Neural cell (in vitro differentiated cells): Measurements from ENCODE around the gene RET. TPM values are rescaled to one million over a fixed set of nuclear protein-coding genes. Genes with fewer than 3 reads are reported as not detected.

Experiments
- H2AFZ ChIP-seq: fragments of 200-600, 300-800 bp; sonication (generic), shearing (Covaris generic); 2 replicates; pipeline ENCODE4 v1.6.0; 2014; ENCODE audit warnings: low read depth, mild to moderate bottlenecking, antibody characterized with exemption, low read length, moderate library complexity
- H3F3A ChIP-seq: fragments of 200-600 bp; shearing (Covaris generic); 2 replicates; pipeline ENCODE4 v1.6.1; 2016; ENCODE audit warnings: mild to moderate bottlenecking, moderate library complexity, mixed read lengths, antibody characterized with exemption, low read length; ENCODE audit not compliant: insufficient read depth, poor library complexity, severe bottlenecking
- H3K27ac ChIP-seq: fragments of 200-600, 300-800 bp; sonication (generic), shearing (Covaris generic); 2 replicates; pipeline ENCODE4 v1.5.1; 2014; ENCODE audit warnings: mild to moderate bottlenecking, low read length, moderate library complexity
- H3K27me3 ChIP-seq: fragments of 300-800, 200-600 bp; sonication (generic), shearing (Covaris generic); 2 replicates; pipeline ENCODE4 v1.6.0; 2014; ENCODE audit warnings: mild to moderate bottlenecking, low read depth, low read length, moderate library complexity; ENCODE audit not compliant: insufficient read depth
- H3K36me3 ChIP-seq: fragments of 300-800, 200-600 bp; sonication (generic), shearing (Covaris generic); 2 replicates; pipeline ENCODE4 v1.5.1; 2014; ENCODE audit warnings: mild to moderate bottlenecking, antibody characterized with exemption, low read length, moderate library complexity; ENCODE audit not compliant: insufficient read depth
- H3K4me2 ChIP-seq: fragments of 300-800, 200-600 bp; sonication (generic), shearing (Covaris generic); 2 replicates; pipeline ENCODE4 v1.6.0; 2014; ENCODE audit warnings: mild to moderate bottlenecking, low read length
- H3K4me3 ChIP-seq: fragments of 300-800, 200-600 bp; sonication (generic), shearing (Covaris generic); 2 replicates; pipeline ENCODE4 v1.5.1; 2014; ENCODE audit warnings: mild to moderate bottlenecking, low read length, moderate library complexity
- H3K79me2 ChIP-seq: fragments of 200-600 bp; shearing (Covaris generic); replicated peaks from 2 replicates; pipeline ENCODE4 v1.6.0; 2014; ENCODE audit warnings: mild to moderate bottlenecking, low read length, moderate library complexity; ENCODE audit not compliant: insufficient read depth
- H3K9ac ChIP-seq: fragments of 300-800, 200-600 bp; sonication (generic), shearing (Covaris generic); 2 replicates; pipeline ENCODE4 v1.6.1; 2016; ENCODE audit warnings: mild to moderate bottlenecking, low read length, mixed read lengths
- H3K9me2 ChIP-seq: fragments of 200-600 bp; shearing (Covaris generic); 2 replicates; pipeline ENCODE4 v1.6.1; 2016; ENCODE audit warnings: mild to moderate bottlenecking, low read length, mixed read lengths; ENCODE audit not compliant: insufficient read depth
- H3K9me3 ChIP-seq: fragments of 200-600, 300-800 bp; sonication (generic), shearing (Covaris generic); 2 replicates; pipeline ENCODE4 v1.6.1; 2016; ENCODE audit warnings: mild to moderate bottlenecking, mixed run types, low read length, moderate library complexity, mixed read lengths
- H4K20me1 ChIP-seq: fragments of 200-600 bp; shearing (Covaris generic); 2 replicates; pipeline ENCODE4 v1.6.1; 2016; ENCODE audit warnings: mild to moderate bottlenecking, mixed run types; ENCODE audit not compliant: insufficient read depth
- CTCF ChIP-seq: fragments of 450-650 bp; IDR thresholded peaks from 2 replicates; pipeline ENCODE4 v1.5.1; 2014; ENCODE audit warnings: antibody characterized with exemption, mild to moderate bottlenecking, moderate library complexity; ENCODE audit not compliant: poor library complexity, severe bottlenecking
- EP300 ChIP-seq: fragments of 450-650 bp; conservative IDR thresholded peaks from 2 replicates; pipeline ENCODE4 v1.6.1; 2014; ENCODE audit warnings: antibody characterized with exemption, mild to moderate bottlenecking, moderate library complexity; ENCODE audit not compliant: poor library complexity, severe bottlenecking
- EZH2 ChIP-seq: fragments of 200-600, 300-800 bp; shearing (Covaris generic), sonication (generic); IDR thresholded peaks from 2 replicates; pipeline ENCODE4 v1.6.1; 2014; ENCODE audit warnings: antibody characterized with exemption, low read length, borderline replicate concordance, mild to moderate bottlenecking; ENCODE audit not compliant: insufficient read depth, poor library complexity, severe bottlenecking
- MXI1 ChIP-seq: fragments of 450-650 bp; conservative IDR thresholded peaks from 2 replicates; pipeline ENCODE4 v1.6.1; 2014; ENCODE audit warnings: antibody characterized with exemption, mild to moderate bottlenecking; ENCODE audit not compliant: poor library complexity, severe bottlenecking
- POLR2AphosphoS5 ChIP-seq: IDR thresholded peaks from 2 replicates; pipeline ENCODE4 v1.6.1; 2012
- RAD21 ChIP-seq: fragments of 450-650 bp; conservative IDR thresholded peaks from 2 replicates; pipeline ENCODE4 v1.6.1; 2014; ENCODE audit warnings: antibody characterized with exemption, mild to moderate bottlenecking, moderate library complexity
- REST ChIP-seq: IDR thresholded peaks from 2 replicates; pipeline ENCODE4 v1.6.1; 2012; ENCODE audit warnings: borderline replicate concordance
- SMC3 ChIP-seq: fragments of 450-650 bp; conservative IDR thresholded peaks from 2 replicates; pipeline ENCODE4 v1.6.1; 2014; ENCODE audit warnings: antibody characterized with exemption, mild to moderate bottlenecking, moderate library complexity; ENCODE audit not compliant: poor library complexity
- TAF1 ChIP-seq: IDR thresholded peaks from 2 replicates; pipeline ENCODE4 v1.6.1; 2012; ENCODE audit warnings: low read depth
- polyA plus RNA-seq: library from polyadenylated mRNA; depleted of rRNA; stranded (reverse); fragments of >200 nt; gene quantifications from 2 replicates; pipeline ENCODE4 v1.2.3, GENCODE V29; 2014

The RET gene
- polyA plus RNA-seq, 1 donor from 2014 or later, result 1.7 TPM

GRCh38 chr10:43059336-43059720 is 17.5 kb upstream of the RET start:
- no peak overlapping the region for H2AFZ ChIP-seq
- no peaks in the 10 kb centered on the region for H3K27me3 ChIP-seq
- no peaks in the 10 kb centered on the region for H3K36me3 ChIP-seq
- no peaks in the 10 kb centered on the region for H3F3A ChIP-seq
- no peak overlapping the region for H3K4me3 ChIP-seq
- H3K79me2 ChIP-seq, result no peaks in the 10 kb centered on the region
- H3K9ac ChIP-seq, result no peak overlapping the region
- H3K9me2 ChIP-seq, result no peaks in the 10 kb centered on the region
- H3K4me2 ChIP-seq, result no peak overlapping the region
- H4K20me1 ChIP-seq, result no peaks in the 10 kb centered on the region
- TF ChIP-seq EZH2 (no peak), MXI1 (no peak), SMC3 (no peak)
- H3K9me3 ChIP-seq, result no peaks in the 10 kb centered on the region
- H3K27ac ChIP-seq, result no peak overlapping the region

- Histone ChIP-seq H3K4me2 (no peak overlapping the region), H4K20me1 (no peaks in the 10 kb centered on the region), H3K36me3 (no peaks in the 10 kb centered on the region), H3K4me3 (no peak overlapping the region), H3K9me3 (no peaks in the 10 kb centered on the region), H3F3A (no peaks in the 10 kb centered on the region), H3K27ac (no peak overlapping the region), H3K79me2 (no peaks in the 10 kb centered on the region), H3K27me3 (no peaks in the 10 kb centered on the region), H3K9ac (no peak overlapping the region), H3K9me2 (no peaks in the 10 kb centered on the region), H2AFZ (no peak overlapping the region)
- TF ChIP-seq CTCF (no peak), POLR2AphosphoS5 (no peak), EZH2 (no peak), SMC3 (no peak), EP300 (no peak), RAD21 (no peak), TAF1 (no peak), REST (no peak), MXI1 (no peak)
These were observed 17.0 kb upstream of the RET start for GRCh38 chr10:43059828-43060227.

- no peak for TF ChIP-seq EZH2
- TF ChIP-seq POLR2AphosphoS5, result no peak
- TF ChIP-seq SMC3, result no peak
- no peak for TF ChIP-seq MXI1
- no peak for TF ChIP-seq REST
- no peak for TF ChIP-seq TAF1
- TF ChIP-seq EP300, result no peak
- no peak for TF ChIP-seq RAD21
- no peak for TF ChIP-seq CTCF
- H3K4me2 ChIP-seq, result no peak overlapping the region
- no peak overlapping the region for H2AFZ ChIP-seq
These were observed 16.6 kb upstream of the RET start for GRCh38 chr10:43060291-43060690.

More at GRCh38 chr10:43060291-43060690, 16.6 kb upstream of the RET start:
- no peaks in the 10 kb centered on the region for H3K79me2 ChIP-seq
- no peaks in the 10 kb centered on the region for H3K9me3 ChIP-seq
- H4K20me1 ChIP-seq, result no peaks in the 10 kb centered on the region
- no peaks in the 10 kb centered on the region for H3K27me3 ChIP-seq
- no peak overlapping the region for H3K27ac ChIP-seq
- H3K36me3 ChIP-seq, result no peaks in the 10 kb centered on the region
- H3K9me2 ChIP-seq, result no peaks in the 10 kb centered on the region
- H3F3A ChIP-seq, result no peaks in the 10 kb centered on the region
- no peak overlapping the region for H3K4me3 ChIP-seq
- H3K9ac ChIP-seq, result no peak overlapping the region
